ENCODE results near the gene OR8K5.

DNA sequence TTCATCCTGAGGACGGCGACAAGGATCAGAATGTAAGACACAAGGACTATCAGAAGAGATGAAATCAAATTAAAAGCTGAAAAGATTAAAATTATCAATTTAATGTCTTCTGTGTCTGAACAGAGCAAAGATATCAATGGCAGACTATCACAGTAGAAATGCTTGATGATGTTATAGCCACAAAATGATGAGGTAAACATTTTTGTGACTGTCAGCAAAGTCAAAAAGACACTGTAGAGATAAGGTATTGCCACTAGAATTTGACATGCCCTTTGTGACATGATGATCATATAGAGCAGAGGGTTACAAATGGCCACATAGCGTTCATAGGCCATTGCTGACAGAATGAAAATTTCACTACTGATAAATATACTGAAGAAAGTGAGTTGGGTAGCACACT lies 28.5 kb upstream of the OR8K5 start:
- TF ChIP-seq, protein P1, sequence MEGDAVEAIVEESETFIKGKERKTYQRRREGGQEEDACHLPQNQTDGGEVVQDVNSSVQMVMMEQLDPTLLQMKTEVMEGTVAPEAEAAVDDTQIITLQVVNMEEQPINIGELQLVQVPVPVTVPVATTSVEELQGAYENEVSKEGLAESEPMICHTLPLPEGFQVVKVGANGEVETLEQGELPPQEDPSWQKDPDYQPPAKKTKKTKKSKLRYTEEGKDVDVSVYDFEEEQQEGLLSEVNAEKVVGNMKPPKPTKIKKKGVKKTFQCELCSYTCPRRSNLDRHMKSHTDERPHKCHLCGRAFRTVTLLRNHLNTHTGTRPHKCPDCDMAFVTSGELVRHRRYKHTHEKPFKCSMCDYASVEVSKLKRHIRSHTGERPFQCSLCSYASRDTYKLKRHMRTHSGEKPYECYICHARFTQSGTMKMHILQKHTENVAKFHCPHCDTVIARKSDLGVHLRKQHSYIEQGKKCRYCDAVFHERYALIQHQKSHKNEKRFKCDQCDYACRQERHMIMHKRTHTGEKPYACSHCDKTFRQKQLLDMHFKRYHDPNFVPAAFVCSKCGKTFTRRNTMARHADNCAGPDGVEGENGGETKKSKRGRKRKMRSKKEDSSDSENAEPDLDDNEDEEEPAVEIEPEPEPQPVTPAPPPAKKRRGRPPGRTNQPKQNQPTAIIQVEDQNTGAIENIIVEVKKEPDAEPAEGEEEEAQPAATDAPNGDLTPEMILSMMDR (conservative IDR thresholded peaks at IDR 0.05; ENCODE audit: low read depth in 2 of 2), result no peak
- TF ChIP-seq POLR2AphosphoS5 (IDR thresholded peaks at IDR 0.05; ENCODE audit: low read depth), result no peak
- TF ChIP-seq EZH2phosphoT487 (IDR thresholded peaks at IDR 0.05; ENCODE audit: unreplicated experiment), result no peak
- TF ChIP-seq ZNF331 (CRISPR knock-in tag; IDR thresholded peaks at IDR 0.05; ENCODE audit: low read depth), result no peak
- TF ChIP-seq STAT1 (IDR thresholded peaks at IDR 0.05; ENCODE audit: unreplicated experiment), result no peak
- TF ChIP-seq EZH2 (IDR thresholded peaks at IDR 0.05; ENCODE audit: low read depth, unreplicated experiment), result no peak
- TF ChIP-seq, protein P2, sequence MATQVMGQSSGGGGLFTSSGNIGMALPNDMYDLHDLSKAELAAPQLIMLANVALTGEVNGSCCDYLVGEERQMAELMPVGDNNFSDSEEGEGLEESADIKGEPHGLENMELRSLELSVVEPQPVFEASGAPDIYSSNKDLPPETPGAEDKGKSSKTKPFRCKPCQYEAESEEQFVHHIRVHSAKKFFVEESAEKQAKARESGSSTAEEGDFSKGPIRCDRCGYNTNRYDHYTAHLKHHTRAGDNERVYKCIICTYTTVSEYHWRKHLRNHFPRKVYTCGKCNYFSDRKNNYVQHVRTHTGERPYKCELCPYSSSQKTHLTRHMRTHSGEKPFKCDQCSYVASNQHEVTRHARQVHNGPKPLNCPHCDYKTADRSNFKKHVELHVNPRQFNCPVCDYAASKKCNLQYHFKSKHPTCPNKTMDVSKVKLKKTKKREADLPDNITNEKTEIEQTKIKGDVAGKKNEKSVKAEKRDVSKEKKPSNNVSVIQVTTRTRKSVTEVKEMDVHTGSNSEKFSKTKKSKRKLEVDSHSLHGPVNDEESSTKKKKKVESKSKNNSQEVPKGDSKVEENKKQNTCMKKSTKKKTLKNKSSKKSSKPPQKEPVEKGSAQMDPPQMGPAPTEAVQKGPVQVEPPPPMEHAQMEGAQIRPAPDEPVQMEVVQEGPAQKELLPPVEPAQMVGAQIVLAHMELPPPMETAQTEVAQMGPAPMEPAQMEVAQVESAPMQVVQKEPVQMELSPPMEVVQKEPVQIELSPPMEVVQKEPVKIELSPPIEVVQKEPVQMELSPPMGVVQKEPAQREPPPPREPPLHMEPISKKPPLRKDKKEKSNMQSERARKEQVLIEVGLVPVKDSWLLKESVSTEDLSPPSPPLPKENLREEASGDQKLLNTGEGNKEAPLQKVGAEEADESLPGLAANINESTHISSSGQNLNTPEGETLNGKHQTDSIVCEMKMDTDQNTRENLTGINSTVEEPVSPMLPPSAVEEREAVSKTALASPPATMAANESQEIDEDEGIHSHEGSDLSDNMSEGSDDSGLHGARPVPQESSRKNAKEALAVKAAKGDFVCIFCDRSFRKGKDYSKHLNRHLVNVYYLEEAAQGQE (IDR thresholded peaks at IDR 0.05; ENCODE audit: unreplicated experiment), result no peak
- no peak for TF ChIP-seq CREB1 (CRISPR knock-in tag; IDR thresholded peaks at IDR 0.05; ENCODE audit: low read depth)
- TF ChIP-seq NANOG (IDR thresholded peaks at IDR 0.05; ENCODE audit: borderline replicate concordance), result no peak
- no peak for TF ChIP-seq JUNB (IDR thresholded peaks at IDR 0.05; ENCODE audit: unreplicated experiment)
- TF ChIP-seq ETS1 (IDR thresholded peaks at IDR 0.05), result no peak
- no peak for TF ChIP-seq ZNF462 (CRISPR knock-in tag; IDR thresholded peaks at IDR 0.05)
- no peak for TF ChIP-seq ZNF114 (CRISPR knock-in tag; IDR thresholded peaks at IDR 0.05)

All from GM23338 (cell line).